Colonic mucosa (tissue), 4 donors: ENCODE results near the gene FOXA2. TPM values are rescaled to one million over a fixed set of nuclear protein-coding genes. Genes with fewer than 3 reads are reported as not detected.

Source experiments
- DNase-seq: peaks from one replicate; pipeline ENCODE4 v3.0.0-alpha.2; 2020
- H3K27ac ChIP-seq: fragments of 200-600 bp; one replicate; pipeline ENCODE4 v1.8.0; 2021
- H3K27me3 ChIP-seq: fragments of 200-600 bp; one replicate; pipeline ENCODE4 v1.8.0; 2021
- H3K36me3 ChIP-seq: fragments of 200-600 bp; one replicate; pipeline ENCODE4 v1.8.0; 2021
- H3K4me1 ChIP-seq: fragments of 200-600 bp; one replicate; pipeline ENCODE4 v1.8.0; 2021; ENCODE audit warnings: mild to moderate bottlenecking
- H3K4me3 ChIP-seq: fragments of 200-600 bp; one replicate; pipeline ENCODE4 v1.8.0; 2021
- H3K9ac ChIP-seq, 2 donors: one replicate each; pipeline ENCODE4 v1.7.0; 2013; ENCODE audit warnings: control low read depth in 2 of 2, low read depth in 2 of 2, low read length in 2 of 2
- H3K9me3 ChIP-seq: fragments of 200-600 bp; one replicate; pipeline ENCODE4 v1.8.0; 2021
- CTCF ChIP-seq: fragments of 200-600 bp; IDR thresholded peaks from one replicate; pipeline ENCODE4 v1.8.0; 2022; ENCODE audit warnings: antibody characterized with exemption, mild to moderate bottlenecking
- intact Hi-C: fragments of 100-400 bp; cut with DNase I; formaldehyde crosslinking; loops from one replicate; pipeline ENCODE4 v1.14.1; 2022
- total RNA-seq, 2 donors: library from RNA; stranded (reverse); fragmentation: NEBNext Ultra II Directional in 1 of 2; extraction: Animal tissue kit (Norgen Biotek cat#: 25700) in 1 of 2; gene quantifications; one replicate each; pipeline ENCODE4 v1.2.1, GENCODE V29; 2021
- donor health status: healthy.
- donor health status: DM: no; HTN: no; CAD: no.
- donor health status: DM: no; HTN: no; CAD: no.

FOXA2 gene
- total RNA-seq, 2 donors from 2014 or later: 27.9 to 29.1 TPM

- no peak for DNase-seq
- intact Hi-C loops: no loop called here
- Histone ChIP-seq H3K4me1 (no peaks in the 10 kb centered on the region), H3K9me3 (no peaks in the 10 kb centered on the region), H3K27ac (no peak overlapping the region), H3K9ac (no peak overlapping the region), H3K27me3 (no peaks in the 10 kb centered on the region), H3K36me3 (no peaks in the 10 kb centered on the region), H3K4me3 (peak overlapping the region; percentile 2)
- no peak for TF ChIP-seq CTCF
Observed at GRCh38 chr20:22536956-22537756, 47.2 kb downstream of the FOXA2 start.

GRCh38 chr20:22536141-22536828, 48.1 kb downstream of the FOXA2 start:
- Histone ChIP-seq H3K4me1 (no peaks in the 10 kb centered on the region), H3K36me3 (no peaks in the 10 kb centered on the region), H3K4me3 (no peak overlapping the region), H3K9me3 (no peaks in the 10 kb centered on the region), H3K27ac (no peak overlapping the region), H3K27me3 (no peaks in the 10 kb centered on the region), H3K9ac (no peak overlapping the region)
- no peak for DNase-seq
- no peak for TF ChIP-seq CTCF
- intact Hi-C loops: no loop called here

DNA sequence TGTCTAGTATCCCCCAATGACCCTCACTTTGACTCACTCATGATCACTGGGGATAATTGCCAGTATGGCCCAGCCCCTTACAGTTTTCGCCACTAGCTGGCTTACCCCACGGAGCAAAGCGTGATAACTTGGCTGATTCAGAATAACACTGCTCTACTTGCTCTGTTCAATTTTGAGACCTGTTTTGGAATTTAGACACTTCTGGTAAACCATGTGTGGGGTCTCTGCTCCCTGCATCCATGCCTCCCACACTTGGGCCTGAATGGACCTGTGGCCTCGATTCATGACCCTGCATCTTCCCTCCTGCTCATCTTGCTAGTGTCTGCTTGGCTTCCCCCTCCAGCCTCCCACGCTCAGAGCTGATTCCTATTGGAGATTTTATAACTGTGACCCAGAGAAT, 48.9 kb downstream of the FOXA2 start:
- H3K4me3 ChIP-seq: no peak overlapping the region
- H3K9ac ChIP-seq: no peak overlapping the region
- no peaks in the 10 kb centered on the region for H3K4me1 ChIP-seq
- no peak overlapping the region for H3K27ac ChIP-seq
- intact Hi-C loops: no loop called here
- H3K9me3 ChIP-seq: no peaks in the 10 kb centered on the region
- TF ChIP-seq CTCF: no peak
- H3K27me3 ChIP-seq: no peaks in the 10 kb centered on the region
- no peaks in the 10 kb centered on the region for H3K36me3 ChIP-seq
- no peak for DNase-seq

DNA sequence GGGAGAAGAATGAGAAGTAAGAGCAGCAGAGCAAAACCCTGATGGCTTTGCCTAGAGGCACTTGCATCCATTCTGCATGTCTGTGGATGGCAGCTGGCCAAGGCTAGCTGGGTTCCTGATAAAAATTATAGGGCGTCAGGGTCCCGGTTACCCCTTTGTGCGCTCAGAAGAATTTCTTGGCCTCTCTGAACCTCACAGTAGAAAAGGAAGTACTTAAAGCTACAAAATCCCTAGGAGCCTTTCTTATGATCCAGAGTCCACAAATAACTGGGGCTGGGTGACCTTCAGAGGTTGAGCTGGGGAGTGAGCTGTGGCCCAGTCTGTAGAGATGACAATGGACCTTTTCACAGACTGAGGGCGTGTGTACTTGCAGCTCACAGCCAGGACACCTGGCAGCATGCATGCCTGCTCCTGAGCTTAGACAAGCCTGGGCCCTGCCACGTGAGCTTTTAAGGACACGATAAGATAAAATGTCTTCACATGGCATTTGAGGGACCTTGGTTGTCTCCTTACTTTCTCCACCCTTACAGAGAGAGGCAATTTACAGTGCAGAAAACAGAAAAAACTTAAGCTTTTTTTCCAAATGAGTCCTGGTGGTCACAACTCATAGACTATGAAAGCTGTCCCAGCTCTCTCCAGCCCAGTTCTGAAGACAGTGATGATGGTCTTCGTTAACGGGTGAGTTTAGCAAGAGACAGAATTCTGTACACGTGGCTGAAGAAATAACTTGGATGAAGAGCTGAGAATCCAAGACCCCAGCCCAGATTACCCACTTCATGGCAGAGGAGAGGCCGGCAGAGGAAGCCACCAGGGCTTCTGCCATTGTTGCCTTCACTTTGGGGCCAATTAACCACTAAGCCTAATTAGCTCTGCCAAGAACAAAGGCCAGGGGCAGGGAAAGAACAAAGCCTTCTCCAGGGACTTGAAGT, 50.3 kb downstream of the FOXA2 start:
- Histone ChIP-seq H3K4me3 (no peak overlapping the region), H3K4me1 (no peaks in the 10 kb centered on the region), H3K9me3 (no peaks in the 10 kb centered on the region), H3K27me3 (no peaks in the 10 kb centered on the region), H3K36me3 (no peaks in the 10 kb centered on the region), H3K27ac (no peak overlapping the region), H3K9ac (no peak overlapping the region)
- no peak for TF ChIP-seq CTCF
- no peak for DNase-seq
- intact Hi-C loops: no loop called here

- DNase-seq: no peak
- no peaks in the 10 kb centered on the region for H3K27me3 ChIP-seq
- H3K4me1 ChIP-seq: no peaks in the 10 kb centered on the region
- H3K36me3 ChIP-seq: no peaks in the 10 kb centered on the region
- no peak overlapping the region for H3K9ac ChIP-seq
- H3K4me3 ChIP-seq: no peak overlapping the region
- TF ChIP-seq CTCF: no peak
- intact Hi-C loops: no loop called here
- H3K9me3 ChIP-seq: no peaks in the 10 kb centered on the region
- H3K27ac ChIP-seq: no peak overlapping the region
Observed at GRCh38 chr20:22532598-22532997, 51.8 kb downstream of the FOXA2 start.
